ENCODE measurements around the gene PYM1.
"Not testable (repeated sequence)": the region's sequence is repeated elsewhere in the genome, so short reads cannot be mapped to it uniquely, and the experiment has no call there.

PYM1 gene

DNA sequence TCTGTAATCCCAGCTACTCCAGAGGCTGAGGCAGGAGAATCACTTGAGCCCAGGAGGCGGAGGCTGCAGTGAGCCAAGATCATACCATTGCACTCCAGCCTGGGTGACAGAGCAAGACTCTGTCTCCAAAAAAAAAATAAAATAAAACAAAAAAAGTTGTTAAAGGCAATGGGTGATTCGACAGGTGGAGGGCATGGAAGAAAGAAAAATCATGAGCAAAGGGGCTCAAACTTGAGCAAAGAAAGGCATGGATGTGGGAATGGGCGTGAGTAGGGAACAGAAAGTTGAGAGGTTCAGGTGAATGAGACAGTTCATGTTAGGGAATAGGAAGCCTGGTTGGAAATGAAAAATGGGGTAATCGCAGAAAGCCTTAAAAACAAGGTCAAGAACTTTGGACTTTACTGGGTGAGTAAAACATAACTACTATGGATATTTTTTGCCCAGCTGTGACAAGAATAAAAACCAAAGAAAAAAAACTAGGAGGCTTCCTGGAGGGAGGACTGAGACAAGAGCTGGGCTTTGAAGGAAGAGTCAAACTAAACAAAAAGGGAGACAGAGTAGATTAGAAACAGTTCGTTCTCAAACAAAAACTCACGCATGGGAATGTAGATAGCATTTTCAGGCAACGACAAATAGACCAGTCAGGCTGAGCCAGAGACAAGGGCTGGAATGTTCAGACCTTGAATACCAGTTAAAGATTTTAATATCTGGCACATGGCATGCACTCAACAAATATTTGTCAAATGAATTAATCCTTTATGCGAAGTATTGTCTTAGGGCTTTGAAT lies 18.8 kb downstream of the PYM1 start:
- no peak for DNase-seq

GRCh38 chr12:55906056-55906455 lies 21.6 kb downstream of the PYM1 start:
- DNase-seq: no peak

- DNase-seq: no peak
Observed at GRCh38 chr12:55901881-55902490, 25.7 kb downstream of the PYM1 start.

DNA sequence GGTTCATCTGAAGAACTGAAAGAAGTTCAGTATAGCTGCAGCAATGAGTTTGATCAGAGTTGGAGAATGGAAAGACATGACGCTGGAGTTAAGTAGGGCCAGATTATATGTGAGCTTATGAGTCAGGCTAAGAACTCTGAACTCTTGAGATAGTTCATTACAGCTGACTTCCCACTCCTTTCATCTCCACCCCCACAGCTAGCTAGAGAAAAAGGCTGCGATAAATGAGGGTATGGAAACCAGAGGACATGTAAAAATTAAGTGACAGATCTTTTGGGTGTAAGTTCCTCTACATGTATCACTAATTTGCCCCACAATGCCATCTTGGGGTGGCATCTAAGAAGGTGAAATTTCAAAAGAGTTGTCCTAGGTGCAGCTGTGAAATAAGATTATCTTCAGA lies 28.6 kb downstream of the PYM1 start:
- no peak for DNase-seq

- DNase-seq: no peak
Observed at GRCh38 chr12:55893723-55894122, 34.0 kb downstream of the PYM1 start.

GRCh38 chr12:55891310-55891709 lies 36.4 kb downstream of the PYM1 start:
- DNase-seq: no peak

DNA sequence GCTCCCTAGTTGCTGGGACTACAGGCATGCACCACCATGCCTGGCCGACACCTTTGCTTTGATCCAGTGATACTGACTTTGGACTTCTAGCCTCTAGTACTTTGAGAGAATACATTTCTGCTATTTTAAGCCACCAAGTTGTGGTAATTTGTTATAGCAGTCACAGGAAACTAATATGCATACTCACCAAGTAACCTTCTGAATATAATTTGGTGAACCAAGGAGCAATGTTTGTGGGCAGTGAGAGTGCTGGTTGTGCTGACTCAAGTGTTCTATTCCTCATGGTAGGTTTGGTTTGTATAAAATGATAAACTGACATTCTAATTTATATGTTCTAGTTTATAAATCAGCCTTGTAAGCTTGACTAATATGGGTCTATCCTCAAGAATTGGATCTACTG lies 42.6 kb downstream of the PYM1 start:
- DNase-seq: no peak

GRCh38 chr12:55877824-55878223 lies 49.9 kb downstream of the PYM1 start:
- DNase-seq: no peak

GRCh38 chr12:55875704-55876467 lies 51.8 kb downstream of the PYM1 start:
- no peak for DNase-seq

- no peak for DNase-seq
Observed at GRCh38 chr12:55874443-55874842, 53.3 kb downstream of the PYM1 start.

DNA sequence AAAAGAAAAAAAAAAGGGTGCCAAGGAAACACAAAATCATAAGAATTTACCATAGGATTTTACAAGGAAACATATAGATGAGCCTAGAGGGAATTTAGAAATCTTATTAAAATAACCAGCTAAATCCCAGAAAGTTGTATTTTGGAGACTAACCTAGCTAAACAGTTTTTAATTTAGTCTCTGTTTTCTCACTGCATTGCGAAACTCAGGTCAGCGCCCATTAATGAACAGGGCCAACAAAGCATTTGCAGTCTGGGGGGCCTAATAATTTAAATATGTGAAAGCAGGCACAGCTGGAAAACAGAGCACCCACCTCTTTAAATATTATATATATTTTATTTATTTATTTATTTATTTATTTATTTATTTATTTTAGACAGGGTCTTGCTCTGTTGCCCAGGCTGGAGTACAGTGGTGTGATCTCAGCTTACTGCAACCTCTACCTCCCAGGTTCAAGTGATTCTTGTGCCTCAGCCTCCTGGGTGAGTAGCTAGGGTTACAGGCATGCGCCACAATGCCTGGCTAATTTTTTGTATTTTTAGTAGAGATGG lies 61.2 kb downstream of the PYM1 start:
- DNase-seq: not testable (repeated sequence)

DNA sequence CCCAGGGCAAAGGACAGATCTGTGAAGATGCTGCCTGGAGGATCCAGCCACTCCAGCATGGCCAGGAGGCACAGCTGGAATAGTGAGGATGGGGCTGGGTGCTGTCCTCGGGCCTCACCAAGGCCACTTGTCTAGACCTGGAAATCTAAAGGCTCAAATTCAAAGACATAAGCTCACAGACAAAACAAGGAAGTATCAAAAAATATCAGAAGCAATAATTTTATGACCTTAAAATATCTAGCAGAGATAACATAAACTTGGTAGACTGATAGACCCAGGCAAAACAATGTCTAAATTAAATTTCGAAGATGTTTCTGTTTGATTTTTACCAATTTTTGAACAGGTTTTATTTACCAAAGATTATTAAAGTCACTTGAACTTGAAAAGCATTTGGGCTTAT lies 62.4 kb downstream of the PYM1 start:
- no peak for DNase-seq

DNA sequence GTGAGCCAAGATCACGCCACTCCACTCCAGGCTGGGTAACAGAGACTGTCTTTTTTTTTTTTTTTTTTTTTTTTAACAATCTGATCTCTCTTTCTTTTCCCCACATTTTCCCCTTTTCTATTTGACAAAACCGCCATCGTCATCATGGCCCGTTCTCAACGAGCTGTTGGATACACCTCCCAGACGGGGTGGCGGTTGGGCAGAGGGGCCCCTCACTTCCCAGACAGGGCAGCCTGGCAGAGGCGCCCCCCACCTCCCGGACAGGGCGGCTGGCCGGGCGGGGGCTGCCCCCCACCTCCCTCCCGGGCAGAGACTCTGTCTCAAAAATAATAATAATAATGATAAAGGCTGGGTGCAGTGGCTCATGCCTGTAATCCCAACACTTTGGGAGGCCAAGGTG lies 64.8 kb downstream of the PYM1 start:
- not testable (repeated sequence) for DNase-seq

- no peak for DNase-seq
Observed at GRCh38 chr12:55862286-55862685, 65.4 kb downstream of the PYM1 start.

DNA sequence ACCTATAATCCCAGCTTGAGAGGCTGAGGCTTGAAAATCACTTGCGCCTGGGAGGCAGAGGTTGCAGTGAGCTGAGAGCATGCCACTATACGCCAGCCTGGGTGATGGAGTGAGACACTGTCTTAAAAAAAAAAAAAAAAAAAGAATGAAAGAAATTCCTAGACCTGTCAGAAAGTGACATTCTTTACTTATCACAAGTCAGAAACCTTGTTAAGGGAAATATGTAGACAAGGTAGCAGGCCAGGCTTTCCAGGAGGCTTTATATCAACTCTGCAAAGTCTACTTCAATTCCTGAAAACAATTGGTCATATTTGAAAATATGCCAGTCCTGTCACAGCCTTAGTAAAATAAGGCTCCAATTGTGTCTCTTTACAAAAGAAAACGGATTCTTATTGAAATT lies 65.8 kb downstream of the PYM1 start:
- no peak for DNase-seq

DNA sequence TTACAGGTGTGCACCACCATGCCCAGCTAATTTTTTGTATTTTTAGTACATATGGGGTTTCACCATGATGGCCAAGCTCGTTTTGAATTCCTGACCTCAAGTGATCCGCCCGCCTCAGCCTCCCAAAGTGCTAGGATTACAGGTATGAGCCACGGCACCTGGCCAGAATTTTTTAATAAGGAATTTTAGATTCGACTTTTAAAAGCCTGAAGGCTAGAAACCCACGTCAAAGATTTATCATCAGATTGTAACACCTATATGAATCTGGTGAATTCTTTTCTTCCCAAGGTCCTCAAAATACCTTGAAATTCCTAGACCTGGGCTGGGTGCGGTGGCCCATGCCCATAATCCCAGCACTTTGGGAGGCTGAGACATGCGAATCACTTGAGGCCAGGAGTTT lies 66.3 kb downstream of the PYM1 start:
- DNase-seq: no peak

DNA sequence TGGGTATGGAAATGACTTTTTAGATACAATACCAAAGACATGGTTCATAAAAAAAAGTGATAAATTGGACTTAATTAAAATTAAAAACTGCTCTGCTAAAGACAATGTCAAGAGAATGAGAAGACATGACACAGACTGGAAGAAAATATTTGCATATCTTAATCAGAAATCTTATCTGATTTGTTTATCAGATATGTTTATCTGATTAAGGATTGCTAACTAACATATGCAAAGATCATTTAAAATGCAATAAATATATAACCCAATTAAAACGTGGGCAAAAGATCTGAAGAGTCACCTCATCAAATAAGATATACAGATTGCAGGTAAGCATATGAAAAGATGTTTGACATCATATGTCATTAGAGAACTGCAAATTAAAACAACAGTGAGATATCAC lies 75.0 kb downstream of the PYM1 start:
- no peak for DNase-seq
